Measurements from ENCODE around the gene MYBPC2. TPM values are rescaled to one million over a fixed set of nuclear protein-coding genes. Genes with fewer than 3 reads are reported as not detected.

The MYBPC2 gene
- total RNA-seq, 1 donor = not detected

GRCh38 chr19:50511069-50511822, 78.6 kb downstream of the MYBPC2 start, which contains the start of gene JOSD2:
Gene JOSD2, minus strand, starts transcription at chr19:50511191. Its CDS starts 760 bp downstream, at chr19:50510431.
- peak within 1 kb of the TSS; percentile 51 for H3K27ac ChIP-seq (ENCODE audit: low read depth, low read length)
- H3K27me3 ChIP-seq (ENCODE audit: insufficient read depth, low read length) = no peaks in the 10 kb centered on the region
- H3K4me2 ChIP-seq (ENCODE audit: insufficient read depth, low read length) = peak within 1 kb of the TSS; percentile 96
- H3K4me3 ChIP-seq (ENCODE audit: insufficient read depth, low read length) = peak within 1 kb of the TSS; percentile 96
- no peaks in the 10 kb centered on the region for H4K20me1 ChIP-seq (ENCODE audit: insufficient read depth, low read length)
- H3K9me3 ChIP-seq (ENCODE audit: low read depth, low read length) = no peaks in the 10 kb centered on the region
- H2AFZ ChIP-seq (ENCODE audit: low read length) = peak within 1 kb of the TSS; percentile 90
- peaks cover 8% of the 10 kb centered on the region for H3K4me1 ChIP-seq (ENCODE audit: insufficient read depth, low read length)
- peak; percentile 100 for DNase-seq (ENCODE audit: insufficient read length, low spot score, missing footprints)
- TF ChIP-seq CTCF (IDR thresholded peaks at IDR 0.05; ENCODE audit: extremely low read depth, low read depth, low read length) = no peak
- peaks cover 8% of the 10 kb centered on the region for H3K79me2 ChIP-seq (ENCODE audit: insufficient read depth, low read length)
- no peaks in the 10 kb centered on the region for H3K36me3 ChIP-seq (ENCODE audit: insufficient read depth, low read length)

GRCh38 chr19:50512112-50512998, 79.7 kb downstream of the MYBPC2 start:
- no peaks in the 10 kb centered on the region for H3K36me3 ChIP-seq (ENCODE audit: insufficient read depth, low read length)
- no peak for DNase-seq (ENCODE audit: insufficient read length, low spot score, missing footprints)
- peaks cover 8% of the 10 kb centered on the region for H3K4me1 ChIP-seq (ENCODE audit: insufficient read depth, low read length)
- H3K4me3 ChIP-seq (ENCODE audit: insufficient read depth, low read length) = no peak overlapping the region
- H3K9me3 ChIP-seq (ENCODE audit: low read depth, low read length) = no peaks in the 10 kb centered on the region
- H2AFZ ChIP-seq (ENCODE audit: low read length) = no peak overlapping the region
- peaks cover 8% of the 10 kb centered on the region for H3K79me2 ChIP-seq (ENCODE audit: insufficient read depth, low read length)
- peak overlapping the region; percentile 96 for H3K4me2 ChIP-seq (ENCODE audit: insufficient read depth, low read length)
- H3K27me3 ChIP-seq (ENCODE audit: insufficient read depth, low read length) = no peaks in the 10 kb centered on the region
- no peak overlapping the region for H3K27ac ChIP-seq (ENCODE audit: low read depth, low read length)
- no peaks in the 10 kb centered on the region for H4K20me1 ChIP-seq (ENCODE audit: insufficient read depth, low read length)
- TF ChIP-seq CTCF (IDR thresholded peaks at IDR 0.05; ENCODE audit: extremely low read depth, low read depth, low read length) = no peak

GRCh38 chr19:50512999-50513745, 80.5 kb downstream of the MYBPC2 start:
- Histone ChIP-seq H3K9me3 (ENCODE audit: low read depth, low read length) (no peaks in the 10 kb centered on the region), H4K20me1 (ENCODE audit: insufficient read depth, low read length) (no peaks in the 10 kb centered on the region), H3K4me1 (ENCODE audit: insufficient read depth, low read length) (peaks cover 8% of the 10 kb centered on the region), H3K27me3 (ENCODE audit: insufficient read depth, low read length) (no peaks in the 10 kb centered on the region), H2AFZ (ENCODE audit: low read length) (no peak overlapping the region), H3K27ac (ENCODE audit: low read depth, low read length) (no peak overlapping the region), H3K4me2 (ENCODE audit: insufficient read depth, low read length) (no peak overlapping the region), H3K4me3 (ENCODE audit: insufficient read depth, low read length) (no peak overlapping the region), H3K79me2 (ENCODE audit: insufficient read depth, low read length) (peaks cover 8% of the 10 kb centered on the region), H3K36me3 (ENCODE audit: insufficient read depth, low read length) (no peaks in the 10 kb centered on the region)
- DNase-seq (ENCODE audit: insufficient read length, low spot score, missing footprints) = no peak
- no peak for TF ChIP-seq CTCF (IDR thresholded peaks at IDR 0.05; ENCODE audit: extremely low read depth, low read depth, low read length)

Data from osteoblast (primary cell).